ENCODE results near the gene L3MBTL3. TPM values are rescaled to one million over a fixed set of nuclear protein-coding genes. Genes with fewer than 3 reads are reported as not detected.

Gene L3MBTL3
- polyA plus RNA-seq, 1 experiment: 6.8 TPM

DNA sequence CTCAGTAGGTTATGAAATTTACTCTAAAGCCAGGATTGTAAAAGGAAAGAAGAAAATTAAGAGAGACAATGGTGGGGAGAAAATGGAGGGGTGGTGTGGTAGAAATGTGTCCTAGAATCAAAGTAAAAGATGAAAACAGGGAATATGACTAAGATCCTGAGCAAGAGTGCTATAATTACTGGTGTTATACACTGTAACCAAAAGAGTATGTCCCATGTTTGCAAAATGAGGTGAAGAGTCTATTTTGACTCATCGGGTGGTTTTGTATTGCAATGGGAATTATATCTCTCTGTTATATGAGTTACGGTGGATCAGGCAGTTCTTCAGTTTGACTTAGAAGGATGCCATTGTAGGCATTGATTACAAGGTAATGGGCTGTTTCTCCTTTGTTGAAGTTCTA is 8.5 kb downstream of the L3MBTL3 start:
- ChIA-PET CTCF (no interaction called here), POLR2A (no interaction called here)
- TF ChIP-seq, protein P1, sequence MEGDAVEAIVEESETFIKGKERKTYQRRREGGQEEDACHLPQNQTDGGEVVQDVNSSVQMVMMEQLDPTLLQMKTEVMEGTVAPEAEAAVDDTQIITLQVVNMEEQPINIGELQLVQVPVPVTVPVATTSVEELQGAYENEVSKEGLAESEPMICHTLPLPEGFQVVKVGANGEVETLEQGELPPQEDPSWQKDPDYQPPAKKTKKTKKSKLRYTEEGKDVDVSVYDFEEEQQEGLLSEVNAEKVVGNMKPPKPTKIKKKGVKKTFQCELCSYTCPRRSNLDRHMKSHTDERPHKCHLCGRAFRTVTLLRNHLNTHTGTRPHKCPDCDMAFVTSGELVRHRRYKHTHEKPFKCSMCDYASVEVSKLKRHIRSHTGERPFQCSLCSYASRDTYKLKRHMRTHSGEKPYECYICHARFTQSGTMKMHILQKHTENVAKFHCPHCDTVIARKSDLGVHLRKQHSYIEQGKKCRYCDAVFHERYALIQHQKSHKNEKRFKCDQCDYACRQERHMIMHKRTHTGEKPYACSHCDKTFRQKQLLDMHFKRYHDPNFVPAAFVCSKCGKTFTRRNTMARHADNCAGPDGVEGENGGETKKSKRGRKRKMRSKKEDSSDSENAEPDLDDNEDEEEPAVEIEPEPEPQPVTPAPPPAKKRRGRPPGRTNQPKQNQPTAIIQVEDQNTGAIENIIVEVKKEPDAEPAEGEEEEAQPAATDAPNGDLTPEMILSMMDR (IDR thresholded peaks at IDR 0.05; ENCODE audit: insufficient read depth, low read depth, low read length): no peak
- H3K4me3 ChIP-seq (ENCODE audit: low read depth, low read length): no peak overlapping the region
- DNase-seq (ENCODE audit: low read depth): no peak
- H3K27me3 ChIP-seq (ENCODE audit: control insufficient read depth, insufficient read depth, low read length): no peaks in the 10 kb centered on the region
- H3K36me3 ChIP-seq (ENCODE audit: control insufficient read depth, insufficient read depth, low read length): no peaks in the 10 kb centered on the region

GRCh38 chr6:130027948-130028347 is 9.6 kb downstream of the L3MBTL3 start:
- Histone ChIP-seq H3K36me3 (ENCODE audit: control insufficient read depth, insufficient read depth, low read length) (no peaks in the 10 kb centered on the region), H3K27me3 (ENCODE audit: control insufficient read depth, insufficient read depth, low read length) (no peaks in the 10 kb centered on the region), H3K4me3 (ENCODE audit: low read depth, low read length) (no peak overlapping the region)
- TF ChIP-seq, protein P1 (IDR thresholded peaks at IDR 0.05; ENCODE audit: insufficient read depth, low read depth, low read length): no peak
- no peak for DNase-seq (ENCODE audit: low read depth)
- CTCF ChIA-PET: no interaction called here
- POLR2A ChIA-PET: no interaction called here

DNA sequence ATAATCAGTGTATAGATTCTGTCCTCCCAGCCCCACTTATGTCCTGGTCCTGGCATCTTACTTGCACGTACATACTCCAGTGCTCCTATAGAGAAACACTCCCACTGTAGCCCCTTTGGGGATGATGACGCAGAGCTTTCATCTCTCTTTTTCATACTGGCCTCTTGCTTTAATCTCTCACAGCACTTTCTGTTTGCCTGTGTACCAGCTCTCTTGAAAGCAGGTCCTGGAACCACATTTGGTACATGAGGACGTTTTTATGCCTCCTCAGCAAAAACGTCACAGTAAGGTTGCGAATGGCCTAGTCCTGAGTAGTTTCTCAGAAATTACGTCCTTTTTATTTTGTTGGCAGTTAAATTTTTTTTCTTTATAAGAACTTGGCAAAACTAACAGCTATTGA is 10.8 kb downstream of the L3MBTL3 start:
- ChIA-PET CTCF (no interaction called here), POLR2A (no interaction called here)
- DNase-seq (ENCODE audit: low read depth): no peak
- TF ChIP-seq, protein P1 (IDR thresholded peaks at IDR 0.05; ENCODE audit: insufficient read depth, low read depth, low read length): no peak
- H3K4me3 ChIP-seq (ENCODE audit: low read depth, low read length): no peak overlapping the region
- H3K36me3 ChIP-seq (ENCODE audit: control insufficient read depth, insufficient read depth, low read length): no peaks in the 10 kb centered on the region
- no peaks in the 10 kb centered on the region for H3K27me3 ChIP-seq (ENCODE audit: control insufficient read depth, insufficient read depth, low read length)

- TF ChIP-seq, protein P1 (IDR thresholded peaks at IDR 0.05; ENCODE audit: insufficient read depth, low read depth, low read length): no peak
- Histone ChIP-seq H3K36me3 (ENCODE audit: control insufficient read depth, insufficient read depth, low read length) (no peaks in the 10 kb centered on the region), H3K27me3 (ENCODE audit: control insufficient read depth, insufficient read depth, low read length) (no peaks in the 10 kb centered on the region), H3K4me3 (ENCODE audit: low read depth, low read length) (no peak overlapping the region)
- no peak for DNase-seq (ENCODE audit: low read depth)
- POLR2A ChIA-PET: no interaction called here
- CTCF ChIA-PET: interaction anchor here (0.6 to 1.2 kb wide), 4 partner anchors 9 to 434 kb away, joined by 3 to 4 read pairs (median 3); no protein-coding TSS in a partner anchor
These were observed 14.5 kb downstream of the L3MBTL3 start for GRCh38 chr6:130032758-130033340.

DNA sequence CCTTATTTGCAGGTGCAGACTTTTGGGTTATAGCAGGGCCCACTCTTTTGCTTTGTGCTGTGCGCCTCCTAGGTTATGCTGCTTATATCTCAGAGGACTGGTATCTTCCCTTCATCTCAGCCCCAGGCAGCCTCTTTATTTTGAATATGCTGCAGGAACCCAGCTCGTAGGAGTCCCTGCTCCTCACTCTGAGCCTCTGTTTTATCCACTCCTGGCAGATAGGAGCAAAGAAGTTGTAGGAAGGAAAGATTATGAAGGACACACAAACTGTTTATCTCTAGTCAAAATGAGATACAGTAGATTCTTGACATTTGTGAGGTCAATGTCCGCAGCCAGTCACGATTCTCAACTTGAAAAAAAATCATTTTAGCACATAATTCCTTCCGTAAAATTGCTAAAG is 15.6 kb downstream of the L3MBTL3 start:
- Histone ChIP-seq H3K36me3 (ENCODE audit: control insufficient read depth, insufficient read depth, low read length) (no peaks in the 10 kb centered on the region), H3K27me3 (ENCODE audit: control insufficient read depth, insufficient read depth, low read length) (no peaks in the 10 kb centered on the region), H3K4me3 (ENCODE audit: low read depth, low read length) (no peak overlapping the region)
- ChIA-PET CTCF (no interaction called here), POLR2A (no interaction called here)
- TF ChIP-seq, protein P1 (IDR thresholded peaks at IDR 0.05; ENCODE audit: insufficient read depth, low read depth, low read length): no peak
- DNase-seq (ENCODE audit: low read depth): no peak

All from BJ (cell line).